Heart right ventricle (tissue), 16 donors: ENCODE measurements around the gene MREG. TPM values are rescaled to one million over a fixed set of nuclear protein-coding genes. Genes with fewer than 3 reads are reported as not detected.

ENCODE experiments used
- ATAC-seq, 8 donors: fragments of 200-7000 bp; cut with Tn5 transposase; one replicate each; pipeline ENCODE4 v1.9.1; 2020; ENCODE audit warnings: mild to moderate bottlenecking in 8 of 8, moderate library complexity in 8 of 8, moderate number of reproducible peaks in 1 of 8
- DNase-seq, 2 donors: peaks; one replicate each; pipeline ENCODE4 v3.0.0-alpha.2; 2020
- H3K27ac ChIP-seq, 10 donors: fragments of 200-600 bp; sonication (generic) in 2 of 10; one replicate each; pipeline versions ENCODE4 v1.5.0 to v1.8.0; 2020 to 2022; ENCODE audit warnings: mild to moderate bottlenecking in 3 of 10
- H3K27me3 ChIP-seq, 7 donors: fragments of 200-600 bp; one replicate each; pipeline ENCODE4 v1.8.0; 2021 to 2022; ENCODE audit warnings: mild to moderate bottlenecking in 2 of 7
- H3K36me3 ChIP-seq, 9 donors: fragments of 200-600 bp; sonication (generic) in 1 of 9; one replicate each; pipeline versions ENCODE4 v1.5.0 to v1.8.0; 2020 to 2022; ENCODE audit warnings: mild to moderate bottlenecking in 2 of 9
- H3K4me1 ChIP-seq, 9 donors: fragments of 200-600 bp; sonication (generic) in 1 of 9; one replicate each; pipeline versions ENCODE4 v1.5.0 to v1.8.0; 2020 to 2022; ENCODE audit warnings: mild to moderate bottlenecking in 4 of 9
- H3K4me3 ChIP-seq, 10 donors: fragments of 200-600 bp; sonication (generic) in 2 of 10; one replicate each; pipeline versions ENCODE4 v1.5.0 to v1.8.0; 2020 to 2022; ENCODE audit warnings: mild to moderate bottlenecking in 7 of 10, moderate library complexity in 2 of 10
- H3K9me3 ChIP-seq, 11 donors: fragments of 200-600 bp in 10 of 11; sonication (generic) in 2 of 11; one replicate each; pipeline versions ENCODE4 v1.5.0 to v1.8.0; 2013 to 2022; ENCODE audit warnings: mild to moderate bottlenecking in 2 of 11, control low read depth in 1 of 11, moderate library complexity in 1 of 11
- WGBS, 2 donors: extraction: QIAGEN DNeasy Blood & Tissue Kit; methylation state at CpG; one replicate each; pipeline ENCODE4 v1.1.7; 2013; ENCODE audit warnings: inconsistent platforms in 1 of 2; 5-methylcytosine and 5-hydroxymethylcytosine counted together
- intact Hi-C, 10 donors: fragments of 100-400 bp; cut with DNase I; formaldehyde crosslinking; loops; one replicate each; pipeline versions ENCODE4 v1.11.1 to v1.14.2; 2022
- polyA plus RNA-seq, 2 donors: library from polyadenylated mRNA; stranded (reverse); fragments of 200-250 nt; gene quantifications; one replicate each; pipeline ENCODE4 v1.2.3, GENCODE V29; 2013
- total RNA-seq, 10 donors: library from RNA; stranded (reverse); fragmentation: NEBNext Ultra II Directional in 3 of 10; extraction: Animal tissue kit (Norgen Biotek cat#: 25700) in 3 of 10; gene quantifications; one replicate each; pipeline versions ENCODE4 v1.2.1 to v1.2.4, GENCODE V29; 2021 to 2023
- TF ChIP-seq, protein P1 (sequence below), 9 donors: fragments of 200-600 bp; sonication (generic) in 2 of 9; IDR thresholded peaks; one replicate each; pipeline versions ENCODE4 v1.5.0 to v1.8.0; 2021 to 2022; ENCODE audit warnings: antibody characterized with exemption in 9 of 9, mild to moderate bottlenecking in 5 of 9, moderate library complexity in 1 of 9
- donor health status: Arrhythmogenic right ventricular cardiomyopathy.
- donor health status: ischemic (EF 13 %, LVEDD 7.1; RV severe dilation, severe dysfunction).
- donor health status: healthy with polysubstance abuse.
- donor health status: DM: no; HTN: yes; CAD: no.
- donor health status: DM: no; HTN: no; CAD: no.
- donor health status: ischemic (EF 25% LVEDD 6.9; RV normal size, moderate dysfunction).
- donor health status: ischemic (EF 25% LVEDD 5.7; RV mildly dilated, moderate dysfunction).
- donor health status: healthy.
- donor health status: DM: yes; HTN: yes; CAD: no.
- donor health status: Ischemic cardiomyopathy.
- donor health status: ischemic (EF 35%, LVEDD 5.7; RV mildly dilated, moderate dysfunction).
- donor health status: nonischemic (EF 11% LVEDD 7.7; RV severe dilation, severe dysfunction).
- donor health status: DM: yes; HTN: yes; CAD: no.
- donor health status: PGD.
- donor health status: ischemic (EF 29% LVEDD 5.4; RV normal size, mild dysfunction).
- donor health status: nonischemic (EF 23%, LVEDD 6.1; RV moderate dilation, normal function).

MREG gene
- total and polyA plus RNA-seq, 12 donors = 0.13 to 1.5 (median 0.38) TPM

DNA sequence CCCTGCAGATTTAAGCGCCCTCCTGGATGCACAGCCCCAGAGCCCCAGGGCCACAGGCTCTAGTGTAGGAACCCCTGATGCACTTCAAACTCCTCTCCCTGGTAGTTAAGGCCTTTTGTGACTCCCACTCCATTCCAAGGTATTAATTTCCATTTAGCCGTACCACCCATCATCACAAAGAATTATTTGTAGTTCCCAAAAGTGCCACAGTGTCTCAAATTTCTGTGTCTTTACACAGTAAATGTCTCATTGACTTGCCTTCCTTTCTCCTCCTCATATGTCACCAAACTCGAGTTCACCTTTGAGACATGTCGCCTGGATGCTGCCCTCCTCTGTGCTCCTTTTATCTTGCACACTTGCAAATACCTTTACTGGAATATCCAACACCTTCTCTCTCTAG is 42.3 kb upstream of the MREG start:
- no peak for ATAC-seq
- H3K4me1 ChIP-seq = peaks cover 0 to 21% (median 0%) of the 10 kb centered on the region in 9 donors

DNA sequence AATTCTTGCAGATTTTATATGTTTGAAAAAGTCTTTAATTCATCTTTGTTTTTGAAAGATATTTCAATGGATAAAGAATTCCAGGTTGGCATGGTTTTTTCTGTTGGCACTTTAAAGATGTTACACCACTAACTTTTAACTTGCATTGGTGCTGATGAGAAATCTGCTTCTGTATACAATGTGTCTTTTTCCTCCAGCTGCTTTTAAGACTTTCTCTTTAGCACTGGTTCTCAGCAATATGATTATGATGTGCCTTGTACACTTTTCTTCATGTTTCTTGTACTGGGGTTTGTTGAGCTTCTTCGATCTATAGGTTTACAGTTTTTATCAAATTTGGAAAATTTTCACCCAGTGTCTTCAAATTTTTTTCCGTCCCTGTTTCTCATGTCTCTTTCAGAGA is 39.1 kb upstream of the MREG start:
- Histone ChIP-seq H3K27me3 (no peaks in the 10 kb centered on the region), H3K36me3 (peaks cover 0 to 23% (median 0%) of the 10 kb centered on the region in 9 donors), H3K4me1 (peaks cover 0 to 10% (median 0%) of the 10 kb centered on the region in 9 donors), H3K9me3 (peaks cover 0 to 8% (median 0%) of the 10 kb centered on the region in 11 donors), H3K27ac (no peak overlapping the region), H3K4me3 (no peak overlapping the region)
- 98% methylated on average over 2 of the region's 2 CpGs for WGBS, 2 donors
- no peak for DNase-seq
- ATAC-seq = no peak
- TF ChIP-seq, protein P1, sequence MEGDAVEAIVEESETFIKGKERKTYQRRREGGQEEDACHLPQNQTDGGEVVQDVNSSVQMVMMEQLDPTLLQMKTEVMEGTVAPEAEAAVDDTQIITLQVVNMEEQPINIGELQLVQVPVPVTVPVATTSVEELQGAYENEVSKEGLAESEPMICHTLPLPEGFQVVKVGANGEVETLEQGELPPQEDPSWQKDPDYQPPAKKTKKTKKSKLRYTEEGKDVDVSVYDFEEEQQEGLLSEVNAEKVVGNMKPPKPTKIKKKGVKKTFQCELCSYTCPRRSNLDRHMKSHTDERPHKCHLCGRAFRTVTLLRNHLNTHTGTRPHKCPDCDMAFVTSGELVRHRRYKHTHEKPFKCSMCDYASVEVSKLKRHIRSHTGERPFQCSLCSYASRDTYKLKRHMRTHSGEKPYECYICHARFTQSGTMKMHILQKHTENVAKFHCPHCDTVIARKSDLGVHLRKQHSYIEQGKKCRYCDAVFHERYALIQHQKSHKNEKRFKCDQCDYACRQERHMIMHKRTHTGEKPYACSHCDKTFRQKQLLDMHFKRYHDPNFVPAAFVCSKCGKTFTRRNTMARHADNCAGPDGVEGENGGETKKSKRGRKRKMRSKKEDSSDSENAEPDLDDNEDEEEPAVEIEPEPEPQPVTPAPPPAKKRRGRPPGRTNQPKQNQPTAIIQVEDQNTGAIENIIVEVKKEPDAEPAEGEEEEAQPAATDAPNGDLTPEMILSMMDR (IDR thresholded peaks at IDR 0.05) = no peak
- intact Hi-C loops = no loop called here

More for the DNA sequence above, 42.3 kb upstream of the MREG start:
- TF ChIP-seq, protein P1 (IDR thresholded peaks at IDR 0.05) = no peak
- intact Hi-C loops = no loop called here
- Histone ChIP-seq H3K9me3 (peaks cover 0 to 8% (median 0%) of the 10 kb centered on the region in 11 donors), H3K27ac (no peak overlapping the region), H3K4me3 (no peak overlapping the region), H3K27me3 (no peaks in the 10 kb centered on the region), H3K36me3 (peaks cover 0 to 21% (median 0%) of the 10 kb centered on the region in 9 donors)
- WGBS, 2 donors = 92 to 96% methylated on average over 4 of the region's 4 CpGs
- no peak for DNase-seq

- Histone ChIP-seq H3K27ac (no peak overlapping the region), H3K4me1 (no peaks in the 10 kb centered on the region), H3K4me3 (no peak overlapping the region), H3K36me3 (peaks cover 0 to 30% (median 0%) of the 10 kb centered on the region in 9 donors), H3K27me3 (no peaks in the 10 kb centered on the region), H3K9me3 (peaks cover 0 to 8% (median 0%) of the 10 kb centered on the region in 11 donors)
- TF ChIP-seq, protein P1 (IDR thresholded peaks at IDR 0.05) = no peak
- ATAC-seq (no peak), DNase-seq (no peak)
- intact Hi-C loops = no loop called here
- whole genome bisulfite sequencing, 2 donors = 90 to 91% methylated on average over 3 of the region's 3 CpGs
These were observed 38.0 kb upstream of the MREG start for GRCh38 chr2:216051350-216051749.

DNA sequence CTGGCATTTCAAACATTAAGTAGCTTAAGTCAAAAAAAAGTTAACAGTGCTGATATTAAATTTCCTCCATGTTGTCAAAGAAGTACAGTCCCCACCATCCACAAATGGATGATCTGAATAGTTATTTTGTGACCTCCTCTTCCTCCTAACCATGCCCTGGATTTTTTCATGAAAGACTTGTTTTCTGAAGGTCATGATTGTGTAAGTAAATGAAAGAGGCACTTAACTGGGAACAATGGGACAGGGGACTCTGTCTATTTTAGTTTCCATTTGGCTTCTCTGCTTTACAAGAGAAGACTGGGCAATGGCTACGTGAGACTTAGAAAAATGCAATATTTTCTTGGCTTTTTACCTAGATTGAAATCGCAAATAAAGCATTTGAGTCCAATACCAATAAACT is 36.1 kb upstream of the MREG start:
- WGBS, 2 donors = 89 to 95% methylated on average over 2 of the region's 2 CpGs
- TF ChIP-seq, protein P1 (IDR thresholded peaks at IDR 0.05) = no peak
- Histone ChIP-seq H3K27me3 (no peaks in the 10 kb centered on the region), H3K36me3 (peaks cover 0 to 37% (median 0%) of the 10 kb centered on the region in 9 donors), H3K4me3 (no peak overlapping the region), H3K4me1 (no peaks in the 10 kb centered on the region), H3K27ac (no peak overlapping the region), H3K9me3 (peaks cover 0 to 8% (median 0%) of the 10 kb centered on the region in 11 donors)
- intact Hi-C loops = no loop called here
- ATAC-seq (no peak), DNase-seq (no peak)
